Loucy (cell line): ENCODE data around the gene KSR2.

ENCODE experiments used
- H2AFZ ChIP-seq: fragments of 200-600 bp; sonication (generic); 2 replicates; pipeline ENCODE4 v1.6.0; 2016; ENCODE audit warnings: antibody characterized with exemption, mild to moderate bottlenecking, low read length, moderate library complexity
- H3F3A ChIP-seq: fragments of 200-600 bp; 2 replicates; pipeline ENCODE4 v1.6.0; 2016; ENCODE audit warnings: antibody characterized with exemption, low read depth, mild to moderate bottlenecking
- H3K27me3 ChIP-seq: fragments of 200-600 bp; sonication (generic); 2 replicates; pipeline ENCODE4 v1.6.1; 2014; ENCODE audit warnings: low read length, mild to moderate bottlenecking; ENCODE audit not compliant: insufficient read depth, poor library complexity, severe bottlenecking
- H3K36me3 ChIP-seq: fragments of 200-600 bp; sonication (generic); 2 replicates; pipeline ENCODE4 v1.6.1; 2016; ENCODE audit warnings: low read length; ENCODE audit not compliant: insufficient read depth
- H3K4me1 ChIP-seq: fragments of 200-600 bp; sonication (generic); 2 replicates; pipeline ENCODE4 v1.5.1; 2014; ENCODE audit warnings: low read length, mild to moderate bottlenecking; ENCODE audit not compliant: insufficient read depth, poor library complexity, severe bottlenecking
- H3K4me2 ChIP-seq: fragments of 200-600 bp; sonication (generic); 2 replicates; pipeline ENCODE4 v1.6.0; 2014; ENCODE audit warnings: antibody characterized with exemption, low read length, low read depth, mild to moderate bottlenecking; ENCODE audit not compliant: poor library complexity, severe bottlenecking
- H3K4me3 ChIP-seq: fragments of 200-600 bp; sonication (generic); 2 replicates; pipeline ENCODE4 v1.5.1; 2014; ENCODE audit warnings: low read length, mild to moderate bottlenecking, mixed read lengths; ENCODE audit not compliant: poor library complexity, severe bottlenecking
- H3K79me2 ChIP-seq: fragments of 200-600 bp; sonication (generic); 2 replicates; pipeline ENCODE4 v1.6.1; 2014; ENCODE audit warnings: low read length; ENCODE audit not compliant: insufficient read depth
- H3K9ac ChIP-seq: fragments of 200-600 bp; sonication (generic); 2 replicates; pipeline ENCODE4 v1.6.0; 2014; ENCODE audit warnings: mild to moderate bottlenecking, low read depth, low read length, moderate library complexity; ENCODE audit not compliant: poor library complexity, severe bottlenecking
- H3K9me2 ChIP-seq: fragments of 200-600 bp; sonication (generic); replicated peaks from 2 replicates; pipeline ENCODE4 v1.6.1; 2016; ENCODE audit warnings: low read depth, low read length, mixed read lengths
- H3K9me3 ChIP-seq: fragments of 200-600 bp; sonication (generic); 2 replicates; pipeline ENCODE4 v1.6.1; 2014; ENCODE audit warnings: mild to moderate bottlenecking, antibody characterized with exemption, low read length, low read depth; ENCODE audit not compliant: insufficient read depth
- H4K20me1 ChIP-seq: fragments of 200-600 bp; sonication (generic); 2 replicates; pipeline ENCODE4 v1.6.0; 2014; ENCODE audit warnings: antibody characterized with exemption, low read length, mild to moderate bottlenecking; ENCODE audit not compliant: insufficient read depth, poor library complexity, severe bottlenecking
- EZH2phosphoT487 ChIP-seq: fragments of 200-600 bp; IDR thresholded peaks from 2 replicates; pipeline ENCODE4 v1.6.1; 2018; ENCODE audit warnings: antibody characterized with exemption, mild to moderate bottlenecking, moderate library complexity, borderline replicate concordance
- TF ChIP-seq, protein P1 (sequence below): fragments of 200-600 bp; sonication (generic); conservative IDR thresholded peaks from 2 replicates; pipeline ENCODE4 v1.5.1; 2014; ENCODE audit warnings: mild to moderate bottlenecking, antibody characterized with exemption, low read length

The KSR2 gene

GRCh38 chr12:117998719-117999118, 29.9 kb upstream of the KSR2 start:
- no peaks in the 10 kb centered on the region for H3K36me3 ChIP-seq
- no peak overlapping the region for H2AFZ ChIP-seq
- H3K9me3 ChIP-seq = no peaks in the 10 kb centered on the region
- no peaks in the 10 kb centered on the region for H3K4me1 ChIP-seq
- H3K79me2 ChIP-seq = no peaks in the 10 kb centered on the region
- H3K9ac ChIP-seq = no peak overlapping the region
- TF ChIP-seq, protein P1, sequence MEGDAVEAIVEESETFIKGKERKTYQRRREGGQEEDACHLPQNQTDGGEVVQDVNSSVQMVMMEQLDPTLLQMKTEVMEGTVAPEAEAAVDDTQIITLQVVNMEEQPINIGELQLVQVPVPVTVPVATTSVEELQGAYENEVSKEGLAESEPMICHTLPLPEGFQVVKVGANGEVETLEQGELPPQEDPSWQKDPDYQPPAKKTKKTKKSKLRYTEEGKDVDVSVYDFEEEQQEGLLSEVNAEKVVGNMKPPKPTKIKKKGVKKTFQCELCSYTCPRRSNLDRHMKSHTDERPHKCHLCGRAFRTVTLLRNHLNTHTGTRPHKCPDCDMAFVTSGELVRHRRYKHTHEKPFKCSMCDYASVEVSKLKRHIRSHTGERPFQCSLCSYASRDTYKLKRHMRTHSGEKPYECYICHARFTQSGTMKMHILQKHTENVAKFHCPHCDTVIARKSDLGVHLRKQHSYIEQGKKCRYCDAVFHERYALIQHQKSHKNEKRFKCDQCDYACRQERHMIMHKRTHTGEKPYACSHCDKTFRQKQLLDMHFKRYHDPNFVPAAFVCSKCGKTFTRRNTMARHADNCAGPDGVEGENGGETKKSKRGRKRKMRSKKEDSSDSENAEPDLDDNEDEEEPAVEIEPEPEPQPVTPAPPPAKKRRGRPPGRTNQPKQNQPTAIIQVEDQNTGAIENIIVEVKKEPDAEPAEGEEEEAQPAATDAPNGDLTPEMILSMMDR = no peak
- TF ChIP-seq EZH2phosphoT487 = no peak
- H3K27me3 ChIP-seq = no peaks in the 10 kb centered on the region
- H3K9me2 ChIP-seq = no peaks in the 10 kb centered on the region
- H3K4me2 ChIP-seq = no peak overlapping the region
- H4K20me1 ChIP-seq = no peaks in the 10 kb centered on the region
- H3K4me3 ChIP-seq = no peak overlapping the region
- no peaks in the 10 kb centered on the region for H3F3A ChIP-seq

DNA sequence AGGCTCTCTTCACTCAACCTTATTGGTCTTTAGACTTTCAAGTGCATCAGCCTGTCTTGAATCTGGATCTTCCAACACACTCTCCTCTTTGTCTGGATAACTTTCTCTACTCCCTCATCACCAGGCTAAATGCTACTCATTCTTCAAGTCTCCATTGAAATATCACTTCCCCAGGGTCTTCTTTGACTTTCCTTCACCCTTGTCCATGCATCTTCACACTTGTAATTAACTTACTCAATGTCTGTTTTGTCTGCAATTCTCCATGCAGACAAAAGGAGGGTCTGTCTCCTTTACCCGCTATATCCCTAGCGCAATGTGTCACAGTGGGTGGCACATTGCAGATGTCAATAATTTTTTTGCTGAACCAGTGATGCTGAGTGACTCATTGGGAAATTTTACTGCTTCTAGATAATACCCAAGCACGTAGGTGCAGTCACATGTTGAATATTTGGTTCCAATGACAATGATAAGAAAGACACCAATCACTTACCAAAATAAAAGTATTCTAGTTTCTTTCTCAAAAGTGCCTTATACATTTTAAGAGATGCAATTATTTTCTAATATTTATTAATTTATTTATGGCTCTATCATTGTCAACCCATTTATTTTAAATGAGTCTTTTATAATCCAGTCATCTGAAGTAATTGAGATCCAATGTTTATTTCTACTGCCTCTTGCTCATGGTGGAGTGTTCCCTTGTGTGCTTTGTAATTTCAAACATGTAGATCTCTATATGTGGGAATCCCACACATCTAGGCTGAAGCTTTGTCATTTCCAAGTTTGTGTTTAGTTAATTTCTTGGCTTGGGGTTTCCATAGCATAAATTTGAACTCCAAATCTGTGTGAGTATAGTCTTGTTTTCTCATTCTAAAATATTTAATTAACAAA, 26.0 kb upstream of the KSR2 start:
- no peak overlapping the region for H3K4me3 ChIP-seq
- no peaks in the 10 kb centered on the region for H3K27me3 ChIP-seq
- TF ChIP-seq, protein P1 = no peak
- no peak for TF ChIP-seq EZH2phosphoT487
- H3K4me1 ChIP-seq = no peaks in the 10 kb centered on the region
- H3K9me3 ChIP-seq = no peaks in the 10 kb centered on the region
- H3K9ac ChIP-seq = no peak overlapping the region
- no peaks in the 10 kb centered on the region for H3K79me2 ChIP-seq
- no peaks in the 10 kb centered on the region for H3K36me3 ChIP-seq
- no peaks in the 10 kb centered on the region for H3F3A ChIP-seq
- H2AFZ ChIP-seq = no peak overlapping the region
- no peaks in the 10 kb centered on the region for H3K9me2 ChIP-seq
- H4K20me1 ChIP-seq = no peaks in the 10 kb centered on the region
- H3K4me2 ChIP-seq = no peak overlapping the region

DNA sequence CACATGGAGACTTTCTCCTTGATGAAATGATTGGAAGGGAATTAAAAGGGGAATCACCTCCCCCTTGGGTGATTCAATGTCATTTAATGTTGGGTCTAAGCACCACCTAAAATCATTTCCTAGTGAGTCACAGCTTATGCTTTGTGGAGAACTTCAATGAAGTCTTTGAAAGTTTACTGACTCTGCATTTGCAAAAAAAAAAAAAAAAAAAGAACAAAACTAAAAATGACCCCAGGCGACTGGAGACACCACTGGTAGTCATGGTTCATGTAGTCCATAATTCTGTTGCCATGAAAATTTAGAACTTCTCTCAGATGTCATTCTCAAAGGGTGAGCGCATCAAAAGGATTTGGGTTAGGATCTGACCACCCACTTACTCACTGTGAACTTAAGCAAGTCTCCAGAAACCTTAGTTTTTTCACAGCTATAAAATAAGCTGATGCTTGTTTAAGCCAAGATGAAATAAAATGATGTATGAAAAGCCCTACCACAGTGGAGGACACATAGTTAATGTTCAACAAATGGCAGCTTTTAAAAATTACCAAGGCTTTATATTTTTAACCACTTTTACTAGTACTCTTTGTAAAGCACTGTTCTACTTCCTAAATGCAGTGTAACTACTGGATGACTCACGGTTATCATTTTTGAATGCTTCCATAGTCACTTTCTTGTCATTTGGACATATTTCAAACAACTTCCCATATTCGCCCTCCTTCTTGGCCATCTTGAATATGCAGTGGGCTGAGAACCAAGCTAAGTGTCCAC, 18.1 kb upstream of the KSR2 start:
- Histone ChIP-seq H2AFZ (no peak overlapping the region), H3K27me3 (no peaks in the 10 kb centered on the region), H4K20me1 (no peaks in the 10 kb centered on the region), H3K36me3 (no peaks in the 10 kb centered on the region), H3K9me2 (no peaks in the 10 kb centered on the region), H3K9ac (no peak overlapping the region), H3K9me3 (no peaks in the 10 kb centered on the region), H3K4me2 (no peak overlapping the region), H3K4me3 (no peak overlapping the region), H3F3A (no peaks in the 10 kb centered on the region), H3K4me1 (no peaks in the 10 kb centered on the region), H3K79me2 (no peaks in the 10 kb centered on the region)
- TF ChIP-seq, protein P1 = no peak
- TF ChIP-seq EZH2phosphoT487 = no peak
